Prostate gland (tissue), 2 donors: ENCODE results near the gene RGS17. TPM values are rescaled to one million over a fixed set of nuclear protein-coding genes. Genes with fewer than 3 reads are reported as not detected.
"Not testable (repeated sequence)": the region's sequence is repeated elsewhere in the genome, so short reads cannot be mapped to it uniquely, and the experiment has no call there.

Source experiments
- DNase-seq: peaks from one replicate; pipeline ENCODE4 v3.0.0-alpha.2; 2019; ENCODE audit warnings: low spot score
- H3K27ac ChIP-seq, 2 donors: fragments of 200-600 bp; sonication (generic); 2 replicates each; pipeline ENCODE4 v1.5.1; 2017 to 2019
- H3K27me3 ChIP-seq: fragments of 200-600 bp; sonication (generic); replicated peaks from 2 replicates; pipeline ENCODE4 v1.5.1; 2019; ENCODE audit not compliant: insufficient read depth
- H3K36me3 ChIP-seq, 2 donors: fragments of 200-600 bp; sonication (generic); 1 replicate in 1 of 2; 2 replicates in 1 of 2; pipeline versions ENCODE4 v1.5.1 to v1.8.1; 2017 to 2019
- H3K4me1 ChIP-seq: fragments of 200-600 bp; sonication (generic); replicated peaks from 2 replicates; pipeline ENCODE4 v1.5.1; 2019
- H3K4me3 ChIP-seq, 2 donors: fragments of 200-600 bp; sonication (generic); 2 replicates each; pipeline ENCODE4 v1.5.1; 2017 to 2019
- H3K9me3 ChIP-seq: fragments of 200-600 bp; sonication (generic); 2 replicates; pipeline ENCODE4 v1.5.1; 2017
- POLR2A ChIP-seq: fragments of 450-650 bp; IDR thresholded peaks from one replicate; pipeline ENCODE4 v1.6.1; 2016; ENCODE audit warnings: antibody characterized with exemption, mild to moderate bottlenecking
- POLR2AphosphoS5 ChIP-seq: sonication (generic); formaldehyde crosslinking; IDR thresholded peaks from one replicate; pipeline ENCODE4 v1.6.1; 2017; ENCODE audit warnings: antibody characterized with exemption
- WGBS: methylation state at CpG from one replicate; pipeline ENCODE4 v1.1.5; 2018; 5-methylcytosine and 5-hydroxymethylcytosine counted together
- intact Hi-C: fragments of 100-400 bp; cut with DNase I; formaldehyde crosslinking; loops from one replicate; pipeline ENCODE4 v1.14.2; 2022
- total RNA-seq, 2 donors: library from RNA; depleted of rRNA; stranded (reverse); fragments of >200 nt; gene quantifications; one replicate each; pipeline ENCODE4 v1.1.0, GENCODE V29; 2016
- TF ChIP-seq, protein P1 (sequence below), 4 experiments: fragments of 200-600 bp in 2 of 4; fragments of 450-650 bp in 2 of 4; sonication (generic) in 2 of 4; IDR thresholded peaks; 1 replicate in 3 of 4; 2 replicates in 1 of 4; pipeline ENCODE4 v1.5.1; 2016 to 2019; ENCODE audit warnings: antibody characterized with exemption in 4 of 4, mild to moderate bottlenecking in 2 of 4, moderate library complexity in 2 of 4

The RGS17 gene
- total RNA-seq, 2 donors from 2014 or later, result 1.6 to 3.3 TPM

DNA sequence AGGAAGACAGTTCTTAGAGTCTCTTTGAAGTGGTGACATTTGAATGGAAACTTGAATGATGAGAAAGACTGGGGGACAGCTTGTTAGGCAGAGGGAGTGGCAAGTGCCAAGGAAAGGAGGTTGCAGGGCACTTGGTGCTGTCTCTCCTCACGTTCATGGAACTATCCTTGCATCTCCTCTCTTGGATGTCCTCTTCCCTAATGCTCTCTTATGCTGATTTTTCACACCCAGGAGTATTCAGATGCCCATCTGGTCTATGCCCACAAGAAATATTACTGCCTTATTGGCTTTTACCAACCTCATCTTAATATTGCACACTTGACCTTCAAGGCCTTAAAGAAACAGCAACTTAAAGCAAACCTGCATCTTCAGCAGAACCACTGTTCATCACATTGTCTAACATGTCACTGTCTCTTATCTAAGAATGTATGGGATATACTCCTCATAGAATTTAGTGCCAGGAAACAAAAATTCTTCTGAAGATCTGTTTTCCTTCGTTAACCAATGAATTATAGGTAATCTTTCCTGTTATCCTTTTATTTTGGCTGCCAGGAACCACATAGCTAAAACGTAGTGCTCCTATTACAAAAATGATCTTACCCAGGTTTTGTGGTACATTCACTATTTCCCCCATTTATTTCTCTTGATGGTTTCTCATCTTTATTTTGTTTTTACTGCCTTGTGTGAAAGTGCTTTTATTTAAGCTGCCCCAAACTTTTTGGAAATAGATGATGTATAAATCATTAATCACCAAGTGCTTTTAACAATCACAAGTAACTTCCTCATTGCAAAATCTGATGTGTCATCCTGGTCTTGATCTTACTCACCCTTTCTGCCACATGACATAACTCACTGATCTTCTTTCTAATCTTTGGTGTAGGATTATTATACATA lies 12.8 kb downstream of the RGS17 start:
- no peaks in the 10 kb centered on the region for H3K9me3 ChIP-seq
- no peak overlapping the region for H3K27ac ChIP-seq
- TF ChIP-seq, protein P1, sequence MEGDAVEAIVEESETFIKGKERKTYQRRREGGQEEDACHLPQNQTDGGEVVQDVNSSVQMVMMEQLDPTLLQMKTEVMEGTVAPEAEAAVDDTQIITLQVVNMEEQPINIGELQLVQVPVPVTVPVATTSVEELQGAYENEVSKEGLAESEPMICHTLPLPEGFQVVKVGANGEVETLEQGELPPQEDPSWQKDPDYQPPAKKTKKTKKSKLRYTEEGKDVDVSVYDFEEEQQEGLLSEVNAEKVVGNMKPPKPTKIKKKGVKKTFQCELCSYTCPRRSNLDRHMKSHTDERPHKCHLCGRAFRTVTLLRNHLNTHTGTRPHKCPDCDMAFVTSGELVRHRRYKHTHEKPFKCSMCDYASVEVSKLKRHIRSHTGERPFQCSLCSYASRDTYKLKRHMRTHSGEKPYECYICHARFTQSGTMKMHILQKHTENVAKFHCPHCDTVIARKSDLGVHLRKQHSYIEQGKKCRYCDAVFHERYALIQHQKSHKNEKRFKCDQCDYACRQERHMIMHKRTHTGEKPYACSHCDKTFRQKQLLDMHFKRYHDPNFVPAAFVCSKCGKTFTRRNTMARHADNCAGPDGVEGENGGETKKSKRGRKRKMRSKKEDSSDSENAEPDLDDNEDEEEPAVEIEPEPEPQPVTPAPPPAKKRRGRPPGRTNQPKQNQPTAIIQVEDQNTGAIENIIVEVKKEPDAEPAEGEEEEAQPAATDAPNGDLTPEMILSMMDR (IDR thresholded peaks at IDR 0.05), result no peak
- no peak for TF ChIP-seq POLR2AphosphoS5
- no peak for TF ChIP-seq POLR2A
- no peak overlapping the region for H3K4me3 ChIP-seq
- no peaks in the 10 kb centered on the region for H3K27me3 ChIP-seq
- WGBS, result 59% methylated on average over 3 of the region's 3 CpGs
- H3K36me3 ChIP-seq, result no peaks in the 10 kb centered on the region
- no peak for DNase-seq
- intact Hi-C loops, result no loop called here
- H3K4me1 ChIP-seq, result no peaks in the 10 kb centered on the region

DNA sequence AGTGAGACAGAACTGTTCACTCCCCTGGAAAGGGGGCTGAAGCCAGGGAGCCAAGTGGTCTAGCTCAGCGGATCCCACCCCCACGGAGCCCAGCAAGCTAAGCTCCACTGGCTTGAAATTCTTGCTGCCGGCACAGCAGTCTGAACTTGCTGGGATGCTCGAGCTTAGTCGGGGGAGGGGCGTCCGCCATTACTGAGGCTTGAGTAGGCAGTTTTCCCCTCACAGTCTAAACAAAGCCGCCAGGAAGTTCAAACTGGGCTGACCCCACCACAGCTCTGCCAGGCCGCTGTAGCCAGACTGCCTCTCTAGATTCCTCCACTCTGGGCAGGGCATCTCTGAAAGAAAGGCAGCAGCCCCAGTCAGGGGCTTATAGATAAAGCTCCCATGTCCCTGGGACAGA lies 20.0 kb downstream of the RGS17 start:
- H3K9me3 ChIP-seq, H3K27ac ChIP-seq, intact Hi-C loops, H3K27me3 ChIP-seq, H3K4me3 ChIP-seq, H3K4me1 ChIP-seq, DNase-seq, H3K36me3 ChIP-seq: not testable (repeated sequence)
- WGBS, result 78% methylated on average over 9 of the region's 9 CpGs

DNA sequence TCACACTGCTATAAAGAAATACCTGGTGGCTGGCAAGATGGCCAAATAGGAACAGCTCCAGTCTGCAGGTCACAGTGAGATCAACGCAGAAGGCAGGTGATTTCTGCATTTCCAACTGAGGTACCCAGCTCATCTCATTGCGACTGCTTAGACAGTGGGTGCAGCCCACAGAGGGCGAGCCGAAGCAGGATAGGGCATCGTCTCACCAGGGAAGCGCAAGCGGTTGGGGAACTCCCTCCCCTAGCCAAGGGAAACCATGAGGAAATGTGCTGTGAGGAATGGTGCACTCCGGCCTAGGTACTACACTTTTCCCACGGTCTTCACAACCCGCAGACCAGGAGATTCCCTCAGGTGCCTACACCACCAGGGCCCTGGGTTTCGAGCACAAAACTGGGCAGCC lies 20.5 kb downstream of the RGS17 start:
- H3K4me1 ChIP-seq, H3K36me3 ChIP-seq, intact Hi-C loops, H3K27me3 ChIP-seq, H3K9me3 ChIP-seq, H3K4me3 ChIP-seq, H3K27ac ChIP-seq, DNase-seq: not testable (repeated sequence)
- 92% methylated on average over 11 of the region's 11 CpGs for whole genome bisulfite sequencing

DNA sequence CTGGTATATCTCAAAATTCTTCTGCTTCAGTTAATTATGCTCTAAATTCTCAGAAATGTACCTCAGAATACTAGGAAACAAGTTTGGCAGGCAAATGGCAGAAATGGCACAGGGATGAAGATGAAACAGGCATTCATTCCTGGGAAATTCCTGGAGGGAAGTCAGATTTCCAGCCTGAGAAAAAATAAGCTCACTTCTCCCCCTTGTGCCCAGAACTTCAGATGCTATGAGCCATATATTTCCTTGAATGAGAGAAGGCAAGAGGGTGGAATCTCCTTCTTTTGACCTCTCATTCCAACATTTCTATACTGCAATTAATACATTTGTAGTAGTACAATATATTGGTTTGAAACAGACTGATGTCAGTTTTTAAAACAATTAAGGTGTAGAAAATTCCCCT lies 22.8 kb downstream of the RGS17 start:
- intact Hi-C loops, result no loop called here
- H3K27me3 ChIP-seq, result no peaks in the 10 kb centered on the region
- H3K27ac ChIP-seq, result no peak overlapping the region
- TF ChIP-seq POLR2A (no peak), POLR2AphosphoS5 (no peak)
- TF ChIP-seq, protein P1 (IDR thresholded peaks at IDR 0.05), result peak in 1 of 4 experiments; percentile 18
- no peaks in the 10 kb centered on the region for H3K9me3 ChIP-seq
- DNase-seq, result no peak
- no peaks in the 10 kb centered on the region for H3K4me1 ChIP-seq
- H3K4me3 ChIP-seq, result no peak overlapping the region
- no peaks in the 10 kb centered on the region for H3K36me3 ChIP-seq

DNA sequence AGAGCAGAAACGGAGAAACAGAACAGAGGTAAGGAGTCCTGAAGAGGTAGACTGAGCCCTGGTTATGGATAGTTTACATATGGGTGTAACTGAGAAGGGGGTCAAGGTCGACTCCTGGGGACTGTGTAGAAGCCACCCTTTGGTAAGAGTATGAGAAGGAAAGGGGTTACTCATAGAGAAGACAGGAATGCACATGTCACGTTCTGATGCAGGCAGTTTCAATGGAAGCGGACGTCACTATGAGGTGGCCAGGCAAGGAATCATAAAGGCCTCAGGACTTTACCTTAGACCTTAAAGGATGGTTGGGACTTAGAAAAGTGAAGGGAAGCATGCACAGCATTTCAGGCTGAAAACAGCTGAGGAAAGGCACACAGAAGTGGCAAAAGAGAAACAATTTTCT lies 25.1 kb downstream of the RGS17 start:
- H3K36me3 ChIP-seq, result no peaks in the 10 kb centered on the region
- TF ChIP-seq POLR2A (no peak), POLR2AphosphoS5 (no peak)
- TF ChIP-seq, protein P1 (IDR thresholded peaks at IDR 0.05), result no peak
- no peaks in the 10 kb centered on the region for H3K9me3 ChIP-seq
- no peak overlapping the region for H3K4me3 ChIP-seq
- intact Hi-C loops, result no loop called here
- WGBS, result 75% methylated on average over 5 of the region's 5 CpGs
- DNase-seq, result no peak
- no peaks in the 10 kb centered on the region for H3K4me1 ChIP-seq
- no peaks in the 10 kb centered on the region for H3K27me3 ChIP-seq
- no peak overlapping the region for H3K27ac ChIP-seq

DNA sequence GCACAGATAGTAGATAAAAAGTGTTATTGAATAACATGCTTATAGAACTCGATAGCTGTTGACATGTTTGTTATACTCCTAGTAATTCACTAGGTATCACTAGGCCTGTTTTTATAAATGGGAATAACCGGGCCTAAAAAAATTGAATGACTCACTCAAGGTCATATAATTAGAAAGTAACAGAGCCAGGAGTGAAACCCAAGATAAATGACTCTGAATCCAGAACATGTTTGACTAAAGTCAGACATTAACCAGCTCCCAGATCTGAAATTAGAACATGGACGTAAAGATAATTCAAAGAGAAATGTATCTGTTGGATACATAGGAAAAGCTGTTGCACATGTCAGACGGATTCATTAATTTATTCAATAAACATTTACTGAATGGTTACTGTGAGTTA lies 26.9 kb downstream of the RGS17 start:
- TF ChIP-seq, protein P1 (IDR thresholded peaks at IDR 0.05), result no peak
- TF ChIP-seq POLR2AphosphoS5 (no peak), POLR2A (no peak)
- no peak overlapping the region for H3K4me3 ChIP-seq
- intact Hi-C loops, result no loop called here
- H3K27me3 ChIP-seq, result no peaks in the 10 kb centered on the region
- no peaks in the 10 kb centered on the region for H3K9me3 ChIP-seq
- H3K36me3 ChIP-seq, result no peaks in the 10 kb centered on the region
- H3K4me1 ChIP-seq, result no peaks in the 10 kb centered on the region
- 61% methylated on average over 4 of the region's 4 CpGs for WGBS
- H3K27ac ChIP-seq, result no peak overlapping the region
- DNase-seq, result no peak
